Measurements from ENCODE around the gene PDGFB.

The PDGFB gene

GRCh38 chr22:39254122-39254521 lies 9.3 kb upstream of the PDGFB start:
- Histone ChIP-seq H3K27ac (ENCODE audit: low read length, poor library complexity, severe bottlenecking) (peak overlapping the region; percentile 52), H3K4me1 (ENCODE audit: control insufficient read depth, insufficient read depth, low read depth, low read length) (peaks cover 49% of the 10 kb centered on the region), H3K23ac (ENCODE audit: low read length in 2 of 2) (no peak overlapping the region), H3K4ac (ENCODE audit: low read depth in 1 of 2, low read length in 2 of 2) (peak overlapping the region; percentile 29 to 48), H3K4me2 (ENCODE audit: low read length, poor library complexity, severe bottlenecking) (no peak overlapping the region), H3K18ac (ENCODE audit: low read depth in 1 of 2, low read length in 2 of 2) (peak overlapping the region; percentile 50 to 52), H3K4me3 (ENCODE audit: insufficient read depth in 1 of 2, low read depth in 1 of 2, low read length in 2 of 2) (no peak overlapping the region), H4K8ac (ENCODE audit: low read length) (peak overlapping the region; percentile 62), H2AK5ac (ENCODE audit: low read length, severe bottlenecking) (peak overlapping the region; percentile 45), H2AFZ (ENCODE audit: low read depth, low read length) (no peak overlapping the region), H2BK15ac (ENCODE audit: low read depth, poor library complexity, severe bottlenecking) (no peak overlapping the region), H3K79me1 (replicated peaks; ENCODE audit: low read length, poor library complexity, severe bottlenecking) (no peaks in the 10 kb centered on the region), H2BK120ac (ENCODE audit: low read depth, low read length) (peak overlapping the region; percentile 1), H4K91ac (ENCODE audit: low read length) (peak overlapping the region; percentile 89), H3K14ac (ENCODE audit: low read length in 2 of 2) (peak overlapping the region in 1 of 2 experiments; percentile 45), H3K9ac (ENCODE audit: low read length) (no peak overlapping the region), H2BK5ac (ENCODE audit: low read depth, low read length, poor library complexity, severe bottlenecking) (no peak overlapping the region), H2BK12ac (ENCODE audit: low read length in 2 of 2) (peak overlapping the region; percentile 67 to 85), H3K36me3 (ENCODE audit: control insufficient read depth in 1 of 2, insufficient read depth in 2 of 2, low read depth in 1 of 2, low read length in 2 of 2) (peaks cover 0 to 3% of the 10 kb centered on the region in 2 experiments), H3K9me3 (ENCODE audit: control insufficient read depth, low read length) (no peaks in the 10 kb centered on the region), H3K27me3 (ENCODE audit: control insufficient read depth in 1 of 2, insufficient read depth in 1 of 2, low read length in 2 of 2) (peaks cover 0 to 23% of the 10 kb centered on the region in 2 experiments)
- 85% methylated on average over 14 of the region's 14 CpGs for WGBS
- DNase-seq, result no peak

- H2BK15ac ChIP-seq (ENCODE audit: low read depth, poor library complexity, severe bottlenecking), result no peak overlapping the region
- no peak overlapping the region for H3K23ac ChIP-seq (ENCODE audit: low read length in 2 of 2)
- peak overlapping the region; percentile 67 to 85 for H2BK12ac ChIP-seq (ENCODE audit: low read length in 2 of 2)
- H2BK120ac ChIP-seq (ENCODE audit: low read depth, low read length), result peak overlapping the region; percentile 1
- no peak overlapping the region for H3K4me3 ChIP-seq (ENCODE audit: insufficient read depth in 1 of 2, low read depth in 1 of 2, low read length in 2 of 2)
- H3K14ac ChIP-seq (ENCODE audit: low read length in 2 of 2), result peak overlapping the region in 1 of 2 experiments; percentile 9
- H4K91ac ChIP-seq (ENCODE audit: low read length), result peak overlapping the region; percentile 70
- peak overlapping the region; percentile 37 for H3K4me2 ChIP-seq (ENCODE audit: low read length, poor library complexity, severe bottlenecking)
- H2AK5ac ChIP-seq (ENCODE audit: low read length, severe bottlenecking), result peak overlapping the region; percentile 45
- H4K8ac ChIP-seq (ENCODE audit: low read length), result peak overlapping the region; percentile 62
- H3K9me3 ChIP-seq (ENCODE audit: control insufficient read depth, low read length), result no peaks in the 10 kb centered on the region
- peaks cover 49% of the 10 kb centered on the region for H3K4me1 ChIP-seq (ENCODE audit: control insufficient read depth, insufficient read depth, low read depth, low read length)
- H3K27ac ChIP-seq (ENCODE audit: low read length, poor library complexity, severe bottlenecking), result peak overlapping the region; percentile 52
- DNase-seq, result peak; percentile 85
- H3K36me3 ChIP-seq (ENCODE audit: control insufficient read depth in 1 of 2, insufficient read depth in 2 of 2, low read depth in 1 of 2, low read length in 2 of 2), result peaks cover 0 to 3% of the 10 kb centered on the region in 2 experiments
- H2BK5ac ChIP-seq (ENCODE audit: low read depth, low read length, poor library complexity, severe bottlenecking), result no peak overlapping the region
- peak overlapping the region; percentile 29 to 48 for H3K4ac ChIP-seq (ENCODE audit: low read depth in 1 of 2, low read length in 2 of 2)
- H3K79me1 ChIP-seq (replicated peaks; ENCODE audit: low read length, poor library complexity, severe bottlenecking), result no peaks in the 10 kb centered on the region
- peak overlapping the region; percentile 59 for H3K9ac ChIP-seq (ENCODE audit: low read length)
- H2AFZ ChIP-seq (ENCODE audit: low read depth, low read length), result no peak overlapping the region
- H3K18ac ChIP-seq (ENCODE audit: low read depth in 1 of 2, low read length in 2 of 2), result peak overlapping the region; percentile 50 to 52
- 11% methylated on average over 16 of the region's 19 CpGs for WGBS
- H3K27me3 ChIP-seq (ENCODE audit: control insufficient read depth in 1 of 2, insufficient read depth in 1 of 2, low read length in 2 of 2), result peaks cover 0 to 27% of the 10 kb centered on the region in 2 experiments
Measured at GRCh38 chr22:39253435-39254070, 8.8 kb upstream of the PDGFB start.

- peak overlapping the region in 1 of 2 experiments; percentile 42 for H3K18ac ChIP-seq (ENCODE audit: low read depth in 1 of 2, low read length in 2 of 2)
- WGBS, result 46% methylated on average over 11 of the region's 21 CpGs
Measured at GRCh38 chr22:39252461-39253434, 8.0 kb upstream of the PDGFB start.

More at GRCh38 chr22:39252461-39253434, 8.0 kb upstream of the PDGFB start:
- peak overlapping the region; percentile 31 to 88 for H2BK12ac ChIP-seq (ENCODE audit: low read length in 2 of 2)
- no peak overlapping the region for H3K27ac ChIP-seq (ENCODE audit: low read length, poor library complexity, severe bottlenecking)
- H3K79me1 ChIP-seq (replicated peaks; ENCODE audit: low read length, poor library complexity, severe bottlenecking), result no peaks in the 10 kb centered on the region
- H2AFZ ChIP-seq (ENCODE audit: low read depth, low read length), result no peak overlapping the region
- no peak overlapping the region for H2BK120ac ChIP-seq (ENCODE audit: low read depth, low read length)
- H3K4me2 ChIP-seq (ENCODE audit: low read length, poor library complexity, severe bottlenecking), result no peak overlapping the region
- peak overlapping the region; percentile 22 for H4K8ac ChIP-seq (ENCODE audit: low read length)
- peak overlapping the region; percentile 70 for H4K91ac ChIP-seq (ENCODE audit: low read length)
- H3K9me3 ChIP-seq (ENCODE audit: control insufficient read depth, low read length), result no peaks in the 10 kb centered on the region
- no peak for DNase-seq
- peaks cover 47% of the 10 kb centered on the region for H3K4me1 ChIP-seq (ENCODE audit: control insufficient read depth, insufficient read depth, low read depth, low read length)
- H3K14ac ChIP-seq (ENCODE audit: low read length in 2 of 2), result peak overlapping the region in 1 of 2 experiments; percentile 58
- H2BK5ac ChIP-seq (ENCODE audit: low read depth, low read length, poor library complexity, severe bottlenecking), result no peak overlapping the region
- peak overlapping the region; percentile 59 for H3K9ac ChIP-seq (ENCODE audit: low read length)
- no peak overlapping the region for H3K23ac ChIP-seq (ENCODE audit: low read length in 2 of 2)
- peaks cover 0 to 3% of the 10 kb centered on the region in 2 experiments for H3K36me3 ChIP-seq (ENCODE audit: control insufficient read depth in 1 of 2, insufficient read depth in 2 of 2, low read depth in 1 of 2, low read length in 2 of 2)
- peak overlapping the region; percentile 66 to 68 for H3K4ac ChIP-seq (ENCODE audit: low read depth in 1 of 2, low read length in 2 of 2)
- H2BK15ac ChIP-seq (ENCODE audit: low read depth, poor library complexity, severe bottlenecking), result peak overlapping the region; percentile 71
- peak overlapping the region; percentile 87 for H2AK5ac ChIP-seq (ENCODE audit: low read length, severe bottlenecking)
- H3K27me3 ChIP-seq (ENCODE audit: control insufficient read depth in 1 of 2, insufficient read depth in 1 of 2, low read length in 2 of 2), result peaks cover 0 to 33% of the 10 kb centered on the region in 2 experiments
- no peak overlapping the region for H3K4me3 ChIP-seq (ENCODE audit: insufficient read depth in 1 of 2, low read depth in 1 of 2, low read length in 2 of 2)

Data from mesenchymal stem cell (in vitro differentiated cells and primary cell).